ENCODE data around the gene SLC17A5.

SLC17A5 gene

GRCh38 chr6:73665686-73666319 lies 12.0 kb upstream of the SLC17A5 start:
- H3K4me1 ChIP-seq (ENCODE audit: insufficient read depth, poor library complexity, severe bottlenecking), result peaks cover 7% of the 10 kb centered on the region
- no peaks in the 10 kb centered on the region for H3K27me3 ChIP-seq (ENCODE audit: insufficient read depth, poor library complexity, severe bottlenecking)
- no peaks in the 10 kb centered on the region for H3K36me3 ChIP-seq (ENCODE audit: low read depth)
- TF ChIP-seq CTCF (IDR thresholded peaks at IDR 0.05; ENCODE audit: poor library complexity, severe bottlenecking), result no peak
- DNase-seq (ENCODE audit: low spot score), result no peak
- H3K4me3 ChIP-seq (ENCODE audit: severe bottlenecking), result no peak overlapping the region
- no peak overlapping the region for H3K27ac ChIP-seq (ENCODE audit: poor library complexity, severe bottlenecking)
- peak; percentile 73 for ATAC-seq (ENCODE audit: low read depth)
- H3K9me3 ChIP-seq (ENCODE audit: severe bottlenecking), result no peaks in the 10 kb centered on the region

- DNase-seq (ENCODE audit: low spot score), result no peak
- Histone ChIP-seq H3K27me3 (ENCODE audit: insufficient read depth, poor library complexity, severe bottlenecking) (no peaks in the 10 kb centered on the region), H3K4me3 (ENCODE audit: severe bottlenecking) (no peak overlapping the region), H3K36me3 (ENCODE audit: low read depth) (no peaks in the 10 kb centered on the region), H3K9me3 (ENCODE audit: severe bottlenecking) (no peaks in the 10 kb centered on the region), H3K27ac (ENCODE audit: poor library complexity, severe bottlenecking) (no peak overlapping the region), H3K4me1 (ENCODE audit: insufficient read depth, poor library complexity, severe bottlenecking) (peaks cover 7% of the 10 kb centered on the region)
- no peak for TF ChIP-seq CTCF (IDR thresholded peaks at IDR 0.05; ENCODE audit: poor library complexity, severe bottlenecking)
- ATAC-seq (ENCODE audit: low read depth), result no peak
Measured at GRCh38 chr6:73664701-73665100, 10.9 kb upstream of the SLC17A5 start.

- no peak for ATAC-seq (ENCODE audit: low read depth)
- TF ChIP-seq CTCF (IDR thresholded peaks at IDR 0.05; ENCODE audit: poor library complexity, severe bottlenecking), result no peak
- peaks cover 6% of the 10 kb centered on the region for H3K4me1 ChIP-seq (ENCODE audit: insufficient read depth, poor library complexity, severe bottlenecking)
- no peaks in the 10 kb centered on the region for H3K27me3 ChIP-seq (ENCODE audit: insufficient read depth, poor library complexity, severe bottlenecking)
- no peaks in the 10 kb centered on the region for H3K36me3 ChIP-seq (ENCODE audit: low read depth)
- H3K4me3 ChIP-seq (ENCODE audit: severe bottlenecking), result no peak overlapping the region
- no peak for DNase-seq (ENCODE audit: low spot score)
- no peaks in the 10 kb centered on the region for H3K9me3 ChIP-seq (ENCODE audit: severe bottlenecking)
- H3K27ac ChIP-seq (ENCODE audit: poor library complexity, severe bottlenecking), result no peak overlapping the region
Measured at GRCh38 chr6:73657201-73657600, 3.4 kb upstream of the SLC17A5 start.

GRCh38 chr6:73656531-73657145 lies 2.8 kb upstream of the SLC17A5 start:
- Histone ChIP-seq H3K36me3 (ENCODE audit: low read depth) (no peaks in the 10 kb centered on the region), H3K4me1 (ENCODE audit: insufficient read depth, poor library complexity, severe bottlenecking) (peaks cover 7% of the 10 kb centered on the region), H3K27ac (ENCODE audit: poor library complexity, severe bottlenecking) (no peak overlapping the region), H3K9me3 (ENCODE audit: severe bottlenecking) (no peaks in the 10 kb centered on the region), H3K27me3 (ENCODE audit: insufficient read depth, poor library complexity, severe bottlenecking) (no peaks in the 10 kb centered on the region), H3K4me3 (ENCODE audit: severe bottlenecking) (no peak overlapping the region)
- no peak for TF ChIP-seq CTCF (IDR thresholded peaks at IDR 0.05; ENCODE audit: poor library complexity, severe bottlenecking)
- DNase-seq (ENCODE audit: low spot score) (no peak), ATAC-seq (ENCODE audit: low read depth) (no peak)

- H3K4me1 ChIP-seq (ENCODE audit: insufficient read depth, poor library complexity, severe bottlenecking), result peaks cover 7% of the 10 kb centered on the region
- DNase-seq (ENCODE audit: low spot score) (no peak), ATAC-seq (ENCODE audit: low read depth) (no peak)
- H3K36me3 ChIP-seq (ENCODE audit: low read depth), result no peaks in the 10 kb centered on the region
- H3K27me3 ChIP-seq (ENCODE audit: insufficient read depth, poor library complexity, severe bottlenecking), result no peaks in the 10 kb centered on the region
- H3K4me3 ChIP-seq (ENCODE audit: severe bottlenecking), result peak overlapping the region; percentile 90
- no peak for TF ChIP-seq CTCF (IDR thresholded peaks at IDR 0.05; ENCODE audit: poor library complexity, severe bottlenecking)
- H3K9me3 ChIP-seq (ENCODE audit: severe bottlenecking), result no peaks in the 10 kb centered on the region
- peak overlapping the region; percentile 58 for H3K27ac ChIP-seq (ENCODE audit: poor library complexity, severe bottlenecking)
Measured at GRCh38 chr6:73655341-73655917, 1.6 kb upstream of the SLC17A5 start.
